ENCODE measurements around the gene EPAS1. TPM values are rescaled to one million over a fixed set of nuclear protein-coding genes. Genes with fewer than 3 reads are reported as not detected.

EPAS1 gene
- total RNA-seq, 1 experiment from 2014 or later, result 14.0 TPM

DNA sequence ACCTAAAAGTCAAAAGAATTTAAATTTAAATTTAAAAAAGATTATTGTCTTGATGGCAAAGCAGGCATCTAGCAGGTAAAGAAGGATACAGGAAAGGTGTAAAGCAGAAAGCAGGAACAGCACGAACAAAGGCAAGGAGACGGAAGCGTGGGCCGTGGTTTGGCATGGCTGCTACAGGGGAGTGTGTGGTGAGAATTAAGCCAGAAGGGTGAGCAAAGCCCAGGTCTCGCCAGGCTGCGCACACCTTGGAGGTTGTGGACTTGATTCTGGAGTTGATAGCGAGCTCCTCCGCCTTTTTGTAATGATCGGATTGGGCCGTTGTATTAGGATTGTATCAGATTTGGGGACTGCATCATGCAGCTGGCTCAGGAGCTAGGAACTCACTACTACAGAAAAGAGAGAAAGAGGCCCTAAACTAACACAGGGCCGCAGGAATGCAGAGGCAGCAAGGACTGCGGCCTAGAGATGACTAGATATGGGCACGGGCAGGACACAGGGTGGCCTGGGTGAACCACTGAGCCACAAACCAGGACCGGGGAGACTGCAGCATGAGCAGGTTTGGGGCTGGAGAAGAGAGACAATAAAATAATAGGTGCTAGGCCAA is 110.7 kb downstream of the EPAS1 start:
- no peak for DNase-seq (ENCODE audit: low spot score)

DNA sequence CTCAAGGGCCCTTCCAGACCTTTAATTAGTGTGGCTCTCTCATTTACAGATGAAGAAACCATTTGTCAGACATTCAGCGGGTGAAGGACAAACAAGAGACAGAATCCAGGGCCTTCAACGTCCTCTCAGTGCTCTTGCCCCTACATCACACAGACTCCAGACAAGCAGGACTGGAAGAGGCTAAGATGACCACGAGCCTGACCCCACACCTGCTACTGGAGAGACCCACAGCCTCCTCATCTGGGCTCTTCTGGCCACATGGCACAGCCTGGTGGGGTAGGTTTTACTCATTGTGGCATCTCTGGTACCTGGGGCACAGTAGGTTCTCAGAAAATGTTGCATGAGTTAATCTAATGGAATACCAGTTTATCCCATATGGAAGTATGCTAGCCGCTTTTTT is 112.5 kb downstream of the EPAS1 start:
- DNase-seq (ENCODE audit: low spot score), result no peak

DNA sequence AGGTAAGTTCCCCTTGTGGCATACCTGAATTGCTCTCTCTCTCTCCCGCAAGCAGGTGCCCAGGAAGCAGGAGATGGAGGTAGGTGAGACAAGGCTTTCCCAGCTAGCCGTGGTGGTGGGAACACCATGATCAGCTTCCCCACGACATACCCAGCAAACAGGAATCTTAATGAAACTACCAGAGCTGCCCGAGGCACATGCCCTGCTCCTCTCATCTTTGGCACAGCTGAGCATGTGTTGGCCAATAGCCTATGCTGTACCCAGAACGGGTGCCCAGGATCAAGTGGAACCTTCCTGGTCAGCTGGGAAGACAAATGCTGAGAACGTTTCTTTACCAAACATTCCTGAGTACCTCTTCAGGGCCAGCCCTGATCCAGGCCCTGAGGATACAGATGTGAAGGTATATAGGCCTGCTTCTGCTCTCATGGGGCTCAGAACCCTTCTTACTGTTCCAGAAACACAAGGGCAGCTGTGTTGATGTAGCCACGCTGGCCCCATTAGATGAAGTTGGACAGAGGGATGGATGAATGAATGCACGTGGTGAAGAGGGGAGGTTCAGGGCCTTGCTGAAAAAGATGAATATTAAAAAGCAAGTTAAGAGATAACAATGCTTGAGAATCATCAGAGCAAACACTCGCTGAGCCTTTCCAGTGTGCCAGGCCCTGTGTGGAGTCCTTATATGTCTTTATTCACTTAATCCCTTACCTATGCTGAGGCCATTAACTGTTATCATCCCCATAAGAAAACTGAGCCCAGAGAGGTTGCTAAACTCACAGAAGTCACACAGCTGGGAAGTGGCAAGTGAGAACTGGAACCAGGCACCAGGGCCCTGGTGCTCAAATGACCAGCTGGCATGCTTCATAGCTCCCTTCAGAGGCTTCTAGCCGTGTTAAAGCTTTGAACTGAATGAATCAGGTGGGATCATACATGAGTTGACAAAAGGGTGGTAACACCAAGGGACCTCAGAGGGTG is 113.4 kb downstream of the EPAS1 start:
- DNase-seq (ENCODE audit: low spot score), result no peak

DNA sequence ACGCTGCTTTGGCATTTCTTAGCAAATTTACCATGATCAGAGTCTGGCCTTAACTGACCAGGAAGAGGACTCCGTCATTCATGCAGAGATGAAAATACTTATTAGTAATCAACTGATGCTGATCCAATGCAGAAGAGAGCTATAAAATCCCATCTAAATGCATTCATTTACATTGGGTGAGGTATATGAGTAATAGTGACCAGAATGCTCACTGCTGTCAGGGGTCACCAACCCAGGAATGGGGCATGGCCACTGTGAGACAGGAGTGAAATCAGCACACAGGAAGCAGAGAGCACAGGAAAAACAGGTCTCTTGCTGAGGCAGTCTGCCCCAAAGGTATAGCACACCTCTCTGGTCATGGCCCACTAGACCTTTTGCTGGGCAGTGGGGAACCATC is 114.0 kb downstream of the EPAS1 start:
- no peak for DNase-seq (ENCODE audit: low spot score)

DNA sequence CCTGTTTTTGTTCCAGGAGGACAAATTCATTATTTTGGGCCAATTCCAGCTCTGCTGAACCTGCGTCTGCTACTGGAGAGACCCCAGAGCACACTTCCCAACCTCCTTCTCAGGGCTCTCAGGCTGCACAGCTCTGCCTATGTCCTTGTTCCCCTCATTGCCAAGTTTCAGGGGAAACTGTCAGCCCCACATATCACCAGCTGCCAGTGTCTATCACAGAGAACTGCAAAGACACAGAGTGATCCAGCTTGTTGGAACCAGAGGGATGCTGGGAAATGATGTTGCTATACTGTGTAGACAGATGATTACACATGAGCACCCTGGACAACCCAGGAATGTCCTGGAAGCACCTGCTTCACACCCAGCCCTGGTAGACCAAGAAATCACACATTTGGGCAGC is 114.8 kb downstream of the EPAS1 start:
- DNase-seq (ENCODE audit: low spot score), result no peak

DNA sequence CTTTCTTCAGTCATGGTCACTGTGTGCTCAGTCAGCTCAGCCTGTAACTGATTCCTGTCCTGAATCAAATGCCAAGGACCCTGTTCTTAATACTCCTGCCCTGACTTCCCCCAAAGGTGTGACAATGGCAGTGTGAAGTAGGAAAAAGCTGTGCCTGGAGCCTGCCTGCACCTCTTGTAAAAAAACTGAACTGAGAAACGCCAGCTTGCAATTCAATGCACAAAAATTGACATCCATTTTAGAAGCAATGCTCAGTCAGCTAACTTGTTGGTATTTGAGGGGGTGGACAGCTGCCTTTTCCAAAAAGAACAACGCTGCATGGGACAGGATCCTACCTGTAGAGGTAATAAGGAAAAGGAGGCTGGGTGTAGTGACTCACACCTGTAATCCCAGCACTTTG is 115.9 kb downstream of the EPAS1 start:
- DNase-seq (ENCODE audit: low spot score), result no peak

DNA sequence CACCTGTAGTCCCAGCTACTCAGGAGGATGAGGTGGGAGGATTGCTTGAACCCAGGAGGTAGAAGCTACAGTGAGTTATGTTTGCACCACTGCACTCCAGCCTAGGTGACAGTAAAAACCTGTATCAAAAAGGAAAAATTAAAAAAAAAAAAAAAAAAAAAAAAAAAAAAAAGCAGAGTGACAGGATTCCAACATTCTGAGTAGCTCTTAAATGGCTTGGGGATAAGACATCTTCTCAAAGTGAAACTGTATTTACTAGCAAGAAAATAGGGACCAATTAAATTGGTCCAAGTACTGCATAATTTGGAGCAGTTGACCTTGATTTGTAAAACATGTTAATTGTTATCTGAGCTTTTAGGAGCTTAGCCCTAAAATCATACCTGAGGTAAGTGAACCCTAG is 116.4 kb downstream of the EPAS1 start:
- DNase-seq (ENCODE audit: low spot score), result no peak

DNA sequence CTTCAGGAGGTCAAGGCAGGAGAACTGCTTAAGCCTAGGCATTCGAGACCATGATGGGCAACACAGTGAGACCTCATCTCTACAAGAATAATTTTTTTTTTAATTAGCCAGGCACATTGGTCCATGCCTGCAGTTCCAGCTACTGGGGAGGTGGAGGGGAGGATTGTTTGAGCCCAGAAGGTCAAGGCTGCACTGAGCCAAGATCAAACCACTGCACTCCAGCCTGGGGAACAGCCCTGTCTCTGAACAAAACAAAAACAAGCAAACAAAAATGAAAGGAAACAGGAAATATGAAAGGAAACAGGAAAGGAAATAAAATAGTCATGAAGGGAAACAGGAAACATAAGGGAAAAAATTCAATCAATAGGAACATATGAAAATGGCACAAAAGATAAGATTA is 117.5 kb downstream of the EPAS1 start:
- DNase-seq (ENCODE audit: low spot score), result no peak

DNA sequence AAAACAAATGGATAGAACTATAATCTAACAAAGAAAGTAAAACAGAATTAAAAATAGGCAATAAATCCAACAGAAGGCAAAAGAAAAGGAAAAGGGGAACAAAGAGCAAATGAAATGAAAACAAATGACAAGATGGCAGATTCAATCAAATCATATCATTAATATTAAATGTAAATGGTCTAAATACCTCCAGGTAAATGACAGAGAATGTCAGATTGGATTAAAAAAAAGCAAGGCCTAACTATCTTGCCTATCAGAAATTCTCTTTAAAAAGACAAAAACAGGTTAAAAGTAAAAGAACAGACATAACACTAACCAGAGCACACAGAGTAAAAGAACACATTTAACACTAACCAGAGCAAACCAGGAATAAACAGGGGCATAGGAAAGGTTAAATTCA is 119.1 kb downstream of the EPAS1 start:
- no peak for DNase-seq (ENCODE audit: low spot score)

DNA sequence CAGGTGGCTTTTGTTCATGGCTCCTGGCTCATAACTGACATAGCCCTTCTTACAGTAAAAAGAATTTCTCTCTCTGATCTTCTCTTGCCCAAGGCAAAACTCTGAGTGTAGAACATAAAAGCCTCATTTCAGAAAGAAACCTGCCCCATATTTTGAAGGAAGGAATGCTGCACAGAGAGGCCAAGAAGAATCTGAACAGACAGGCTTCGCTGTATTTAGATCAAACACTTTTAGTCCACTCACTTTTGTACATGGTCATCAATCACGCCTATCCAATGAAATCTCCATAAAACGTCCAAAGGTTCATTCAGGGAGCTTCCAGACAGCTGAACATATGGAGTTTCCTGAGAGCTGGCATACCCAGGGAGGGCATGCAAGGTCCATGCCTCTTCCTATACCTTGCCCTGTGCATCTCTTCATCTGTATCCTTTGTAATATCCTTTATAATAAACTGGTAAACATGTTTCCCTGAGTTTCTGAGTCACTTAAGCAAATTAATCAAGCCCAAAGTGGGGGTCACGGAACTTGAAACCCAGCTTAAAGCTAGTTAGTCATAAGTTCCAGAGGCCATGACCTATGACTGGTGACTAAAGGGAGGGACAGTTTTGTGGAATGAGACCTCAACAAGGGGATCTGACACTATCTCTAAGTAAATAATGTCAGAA is 119.7 kb downstream of the EPAS1 start:
- peak; percentile 11 for DNase-seq (ENCODE audit: low spot score)

DNA sequence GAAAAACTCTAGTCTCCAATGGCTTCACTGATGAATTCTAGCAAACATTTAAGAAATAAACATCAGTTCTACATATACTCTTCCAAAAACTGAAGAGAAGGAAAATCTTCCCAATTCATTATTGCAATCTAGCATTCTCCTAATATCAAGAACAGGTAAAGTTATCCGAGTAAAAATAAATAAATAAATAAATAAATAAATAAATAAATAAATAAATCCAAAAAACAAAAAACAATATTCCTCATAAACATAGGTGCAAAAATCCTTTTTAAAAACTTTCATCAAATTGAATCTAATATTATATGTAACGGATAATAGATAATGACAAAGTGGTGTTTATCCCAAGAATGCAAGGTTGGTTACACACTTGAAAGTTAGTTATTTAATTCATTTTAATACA is 123.7 kb downstream of the EPAS1 start:
- no peak for DNase-seq (ENCODE audit: low spot score)

DNA sequence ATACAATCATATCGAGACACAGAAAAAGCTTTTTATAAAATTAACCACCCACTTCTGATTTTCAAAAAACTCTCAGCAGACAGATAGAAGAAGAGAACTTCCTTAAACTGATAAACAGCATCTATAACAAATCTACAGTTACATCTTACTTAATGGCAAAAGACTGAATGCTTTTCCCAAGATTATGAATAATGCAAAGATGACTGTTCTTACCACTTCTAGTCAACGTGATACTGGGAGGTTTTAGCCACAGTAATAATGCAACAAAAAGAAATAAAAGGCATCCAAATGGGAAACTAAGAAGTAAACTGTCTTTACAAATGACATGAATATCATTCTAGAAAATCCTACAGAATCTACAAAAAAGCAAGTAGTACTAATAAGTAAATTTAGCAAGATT is 124.2 kb downstream of the EPAS1 start:
- DNase-seq (ENCODE audit: low spot score), result no peak

DNA sequence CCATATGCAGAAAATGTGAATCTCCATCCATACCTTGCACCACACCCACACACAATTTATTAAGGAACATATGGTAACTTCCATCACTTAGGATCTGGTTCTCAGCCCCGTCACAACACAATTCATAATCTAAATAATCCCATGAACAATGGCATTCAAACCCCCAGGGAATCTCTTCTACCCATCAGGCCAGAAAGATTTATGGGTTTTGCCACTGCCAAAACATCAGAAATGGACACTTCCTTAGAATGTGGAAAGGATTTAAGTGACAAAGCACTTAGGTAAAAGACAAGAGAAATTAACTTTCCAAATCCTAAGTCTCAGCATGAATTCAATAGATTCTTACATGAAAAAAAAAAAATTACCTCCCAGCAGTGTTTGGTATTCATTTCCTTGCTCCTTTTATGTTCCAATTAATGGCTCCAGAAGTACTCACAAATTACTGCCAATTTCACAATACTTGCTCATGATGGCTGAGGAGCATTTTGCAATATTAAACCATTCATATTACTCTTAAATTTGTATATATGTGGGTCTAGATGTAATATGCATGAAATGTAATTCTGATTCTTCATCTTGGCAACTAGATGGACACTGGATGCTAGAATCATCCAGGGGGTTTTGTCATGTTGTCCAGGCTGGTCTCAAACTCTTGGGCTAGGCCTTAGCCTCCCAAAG is 125.6 kb downstream of the EPAS1 start:
- no peak for DNase-seq (ENCODE audit: low spot score)

DNA sequence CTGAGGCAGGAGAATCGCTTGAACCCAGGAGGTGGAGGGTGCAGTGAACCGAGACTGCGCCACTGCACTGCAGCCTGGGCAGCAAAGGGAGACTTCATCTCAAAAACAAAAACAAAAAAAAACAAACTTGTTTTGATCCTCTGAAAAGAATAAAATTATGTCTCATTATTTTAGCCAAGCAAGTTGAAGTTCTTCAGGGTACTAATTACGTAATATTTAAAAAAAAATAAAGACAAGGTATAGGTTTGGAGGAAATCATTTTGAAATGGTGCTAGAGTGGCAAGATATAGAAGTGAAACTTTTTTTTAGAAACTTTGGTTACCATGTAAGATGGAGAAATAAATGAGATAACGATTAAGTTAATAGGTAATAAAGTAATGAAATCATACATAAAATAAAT is 127.7 kb downstream of the EPAS1 start:
- no peak for DNase-seq (ENCODE audit: low spot score)

DNA sequence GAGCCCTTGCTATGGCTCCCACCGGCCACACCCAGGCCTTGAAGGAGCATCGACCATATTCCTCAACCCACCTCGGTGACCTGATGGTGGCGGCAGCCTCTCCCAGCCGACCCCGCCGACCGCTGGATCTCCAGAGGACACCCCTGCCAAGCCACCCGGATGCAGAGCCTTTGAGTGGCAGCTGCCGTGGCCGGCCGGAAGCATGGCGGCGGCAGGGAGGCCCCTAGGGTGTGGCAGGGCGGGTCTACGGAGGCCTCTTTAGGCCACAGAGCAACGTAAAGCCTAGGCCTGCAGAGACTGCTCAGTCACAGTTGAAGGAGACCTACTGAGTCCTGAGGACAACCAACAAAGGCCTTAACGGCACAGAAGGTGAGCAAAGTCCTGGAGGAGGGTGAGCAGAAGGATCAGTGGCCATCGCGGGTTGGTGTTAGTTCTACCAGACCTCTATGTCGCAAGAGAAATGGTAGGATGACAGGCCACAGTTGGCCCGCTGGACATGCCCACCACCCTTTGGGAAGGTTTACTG is 131.8 kb downstream of the EPAS1 start:
- DNase-seq (ENCODE audit: low spot score), result no peak

DNA sequence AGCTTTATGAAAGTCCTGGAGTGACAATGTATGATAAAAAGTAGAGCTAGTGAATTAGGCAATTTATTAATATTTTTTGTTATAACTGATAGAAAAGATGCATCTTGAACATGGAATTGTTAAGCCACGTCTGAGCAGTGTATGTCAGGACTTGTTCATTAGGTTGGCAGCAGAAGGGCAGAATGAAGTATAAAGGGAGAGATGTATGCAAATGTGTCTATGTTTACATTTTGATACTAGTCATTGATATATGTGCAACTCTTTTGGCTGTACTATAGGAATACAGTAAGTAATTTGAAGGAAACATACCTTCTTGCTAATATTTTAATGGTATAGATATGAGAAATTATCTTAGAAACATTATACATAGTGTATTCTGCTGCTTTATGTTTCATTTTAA is 133.2 kb downstream of the EPAS1 start:
- no peak for DNase-seq (ENCODE audit: low spot score)

DNA sequence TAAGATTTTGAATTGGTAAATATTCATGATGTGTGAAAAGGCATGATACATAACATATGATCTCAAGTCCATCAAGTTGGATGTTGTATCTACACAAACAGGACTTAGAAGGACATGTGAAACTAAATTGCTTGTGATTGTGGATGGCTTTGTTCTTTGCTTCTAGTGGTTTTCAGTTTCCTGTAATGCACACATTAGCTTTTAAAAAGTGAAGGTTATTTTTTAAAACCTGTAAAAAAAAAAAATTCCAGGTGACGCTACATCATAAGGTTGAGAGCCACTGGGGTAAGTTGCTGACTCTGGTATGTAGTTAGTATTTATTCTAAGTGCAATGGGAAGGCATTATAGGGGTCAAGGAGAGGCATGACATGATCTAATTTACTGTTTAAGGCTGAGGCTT is 133.8 kb downstream of the EPAS1 start:
- no peak for DNase-seq (ENCODE audit: low spot score)

DNA sequence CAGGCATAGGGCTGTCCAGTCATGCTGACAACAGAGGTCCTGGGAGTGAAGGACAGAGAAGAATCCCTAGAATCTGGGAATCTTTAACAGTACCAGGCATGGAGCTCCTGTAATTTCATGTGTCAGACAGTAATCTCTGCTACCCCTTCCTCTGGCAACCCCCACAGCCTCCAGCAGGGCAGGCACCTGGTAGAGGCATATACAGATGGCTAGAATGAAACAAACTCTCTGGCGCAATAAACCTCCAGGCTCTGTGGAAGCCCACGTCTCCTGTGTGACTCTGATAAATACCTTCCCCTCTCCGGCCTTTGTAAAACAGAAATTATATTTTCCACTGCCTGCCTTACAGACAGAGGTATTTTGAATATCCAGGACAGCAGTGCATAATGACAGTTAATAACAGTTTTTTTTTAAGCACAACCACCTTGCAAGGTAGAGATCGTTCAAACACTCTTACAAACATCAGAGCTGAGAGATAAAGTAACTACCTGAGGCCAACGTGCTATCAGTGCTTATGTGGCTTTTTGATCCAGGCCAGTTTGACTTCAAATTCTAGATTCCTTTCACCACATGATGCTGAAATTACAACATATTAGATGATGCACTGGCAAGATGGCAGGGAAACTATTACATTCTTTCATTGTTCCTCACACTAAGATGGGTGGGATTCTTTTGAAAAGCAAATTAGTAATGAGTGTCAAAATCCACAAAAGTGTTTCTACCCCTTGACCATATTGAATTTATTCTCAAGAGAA is 134.5 kb downstream of the EPAS1 start:
- no peak for DNase-seq (ENCODE audit: low spot score)

DNA sequence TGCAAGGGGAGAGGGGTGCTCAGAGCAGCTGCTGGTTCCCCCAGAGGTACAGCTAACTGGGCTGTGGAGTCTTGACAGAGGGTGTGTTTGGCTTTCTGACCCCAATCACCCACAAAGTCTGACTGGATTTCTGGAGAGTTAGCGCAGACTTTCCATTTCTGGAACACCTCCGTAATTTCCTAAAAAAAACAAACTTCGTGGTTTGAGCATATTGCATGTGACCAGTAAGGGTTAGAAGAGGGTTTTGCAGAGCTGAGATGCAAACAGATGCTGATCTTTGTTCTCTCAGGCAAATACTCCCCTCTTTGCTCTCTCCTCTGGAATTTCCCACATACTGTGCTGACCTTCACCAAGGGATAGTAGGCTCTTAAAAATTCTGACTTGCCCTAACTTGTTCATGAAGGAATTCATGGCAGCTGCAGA is 137.7 kb downstream of the EPAS1 start:
- DNase-seq (ENCODE audit: low spot score), result peak; percentile 14

DNA sequence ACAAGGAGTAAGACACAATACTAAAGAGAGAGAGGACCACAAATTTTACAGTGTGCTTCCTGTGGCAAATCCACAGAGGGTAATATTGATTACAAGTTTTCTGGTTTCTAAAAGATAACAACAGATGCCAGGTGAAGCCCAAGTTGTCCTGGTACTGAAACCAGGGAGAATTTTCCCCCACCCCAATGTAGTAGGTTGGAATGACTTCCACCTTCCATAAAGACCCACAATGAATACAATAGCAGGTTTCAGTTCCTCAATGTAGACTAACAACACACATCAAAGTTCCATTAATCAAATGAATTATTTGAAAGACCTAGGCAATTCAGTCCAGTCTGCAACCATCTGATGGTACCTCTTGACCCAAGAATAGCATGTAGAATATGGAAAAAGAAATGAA is 138.1 kb downstream of the EPAS1 start:
- DNase-seq (ENCODE audit: low spot score), result no peak

DNA sequence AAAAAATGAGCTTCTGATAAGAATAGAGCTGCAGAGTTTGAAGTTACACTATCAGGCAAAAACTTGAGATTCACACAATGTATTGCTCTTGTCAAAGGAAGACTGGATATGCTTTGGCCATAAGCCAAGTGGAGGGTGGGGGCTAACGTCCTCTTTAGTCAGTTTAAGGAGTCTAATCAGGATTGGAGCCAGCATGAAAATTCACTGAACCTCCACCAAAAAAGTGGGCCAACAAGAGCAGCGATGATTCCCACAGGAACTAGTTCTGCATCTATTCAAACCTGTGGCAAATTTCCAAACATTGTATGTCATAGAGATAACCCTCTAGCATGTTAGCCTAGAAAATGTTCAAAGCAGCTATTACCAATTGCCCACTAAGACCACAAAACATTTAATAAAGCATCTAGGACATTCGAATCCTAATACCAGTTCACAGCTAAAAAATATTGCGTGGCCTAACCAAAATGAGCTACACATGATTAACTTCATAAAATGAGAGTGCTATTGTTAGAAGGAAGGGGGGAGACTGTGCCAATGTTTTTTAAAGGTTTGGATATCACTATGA is 138.7 kb downstream of the EPAS1 start:
- no peak for DNase-seq (ENCODE audit: low spot score)
